GM12873 (cell line): Measurements from ENCODE around the gene PARS2.
A peak's percentile ranks its signal among the peaks of the same experiment; 100 is the strongest.

ENCODE experiments used
- CTCF ChIP-seq: IDR thresholded peaks from 2 replicates; pipeline ENCODE4 v1.5.1; 2012; ENCODE audit warnings: low read depth, mild to moderate bottlenecking, moderate library complexity, low read length, control low read depth; ENCODE audit not compliant: insufficient read depth; ENCODE audit errors: missing control alignments

The PARS2 gene

GRCh38 chr1:54796902-54797301, 32.6 kb upstream of the PARS2 start:
- no peak for TF ChIP-seq CTCF

GRCh38 chr1:54795841-54796468, 31.6 kb upstream of the PARS2 start:
- TF ChIP-seq CTCF: no peak

- no peak for TF ChIP-seq CTCF
These were observed 31.0 kb upstream of the PARS2 start for GRCh38 chr1:54795356-54795665.

- TF ChIP-seq CTCF: no peak
These were observed 30.4 kb upstream of the PARS2 start for GRCh38 chr1:54794451-54795355.

- TF ChIP-seq CTCF: no peak
These were observed 28.5 kb upstream of the PARS2 start for GRCh38 chr1:54792686-54793282.

- TF ChIP-seq CTCF: peak; percentile 85
These were observed 27.7 kb upstream of the PARS2 start for GRCh38 chr1:54791880-54792522.

GRCh38 chr1:54788459-54788858, 24.1 kb upstream of the PARS2 start:
- TF ChIP-seq CTCF: no peak
